PC-3 (cell line): ENCODE measurements around the gene IGFBP1.

ENCODE experiments used
- EZH2 ChIP-seq: fragments of 300-600 bp; sonication (generic); IDR thresholded peaks from one replicate; pipeline ENCODE4 v1.6.1; 2017; ENCODE audit warnings: antibody characterized with exemption, mild to moderate bottlenecking, low read length; ENCODE audit not compliant: unreplicated experiment
- EZH2phosphoT487 ChIP-seq: fragments of 300-600 bp; sonication (generic); IDR thresholded peaks from 2 replicates; pipeline ENCODE4 v1.6.1; 2018; ENCODE audit warnings: mild to moderate bottlenecking, antibody characterized with exemption, low read length, borderline replicate concordance
- TF ChIP-seq, protein P1 (sequence below): fragments of 300-600 bp; sonication (generic); conservative IDR thresholded peaks from 2 replicates; pipeline ENCODE4 v1.5.1; 2017; ENCODE audit warnings: antibody characterized with exemption, low read depth, mild to moderate bottlenecking, low read length

DNA sequence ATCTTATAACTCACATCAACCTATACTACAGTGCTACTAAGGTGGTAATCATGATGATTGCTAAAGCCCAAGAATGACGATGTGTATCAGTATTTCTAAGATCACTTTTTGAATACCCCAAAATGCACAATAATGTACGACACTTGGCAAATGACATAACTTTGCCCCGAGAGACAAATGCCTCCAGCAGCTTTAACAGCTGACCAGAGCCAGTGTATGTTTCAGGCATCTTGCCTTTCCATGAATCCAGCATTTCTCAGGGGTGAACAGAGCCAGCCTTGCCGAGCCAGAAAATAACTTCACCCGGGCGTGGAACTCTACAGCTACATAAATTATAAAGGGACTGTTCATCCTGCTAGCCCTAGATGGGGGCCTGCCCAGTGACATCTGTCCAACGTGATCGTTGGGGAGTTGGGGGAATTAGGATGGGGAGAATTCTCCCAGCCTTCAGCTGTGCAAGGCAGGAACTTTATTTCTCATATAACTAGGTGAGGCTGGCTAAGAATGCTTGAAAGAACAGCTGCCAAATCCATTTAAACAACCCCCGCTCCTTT lies 31.0 kb downstream of the IGFBP1 start:
- TF ChIP-seq, protein P1, sequence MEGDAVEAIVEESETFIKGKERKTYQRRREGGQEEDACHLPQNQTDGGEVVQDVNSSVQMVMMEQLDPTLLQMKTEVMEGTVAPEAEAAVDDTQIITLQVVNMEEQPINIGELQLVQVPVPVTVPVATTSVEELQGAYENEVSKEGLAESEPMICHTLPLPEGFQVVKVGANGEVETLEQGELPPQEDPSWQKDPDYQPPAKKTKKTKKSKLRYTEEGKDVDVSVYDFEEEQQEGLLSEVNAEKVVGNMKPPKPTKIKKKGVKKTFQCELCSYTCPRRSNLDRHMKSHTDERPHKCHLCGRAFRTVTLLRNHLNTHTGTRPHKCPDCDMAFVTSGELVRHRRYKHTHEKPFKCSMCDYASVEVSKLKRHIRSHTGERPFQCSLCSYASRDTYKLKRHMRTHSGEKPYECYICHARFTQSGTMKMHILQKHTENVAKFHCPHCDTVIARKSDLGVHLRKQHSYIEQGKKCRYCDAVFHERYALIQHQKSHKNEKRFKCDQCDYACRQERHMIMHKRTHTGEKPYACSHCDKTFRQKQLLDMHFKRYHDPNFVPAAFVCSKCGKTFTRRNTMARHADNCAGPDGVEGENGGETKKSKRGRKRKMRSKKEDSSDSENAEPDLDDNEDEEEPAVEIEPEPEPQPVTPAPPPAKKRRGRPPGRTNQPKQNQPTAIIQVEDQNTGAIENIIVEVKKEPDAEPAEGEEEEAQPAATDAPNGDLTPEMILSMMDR: no peak
- TF ChIP-seq EZH2: no peak
- no peak for TF ChIP-seq EZH2phosphoT487
